Superior temporal gyrus (tissue), 1 donor: ENCODE data around the gene E4F1.
"Not testable (repeated sequence)": the region's sequence is repeated elsewhere in the genome, so short reads cannot be mapped to it uniquely, and the experiment has no call there.

Source experiments
- DNase-seq: peaks from one replicate; pipeline ENCODE4 v3.0.0-alpha.2; 2016; ENCODE audit errors: extremely low spot score

Gene E4F1

DNA sequence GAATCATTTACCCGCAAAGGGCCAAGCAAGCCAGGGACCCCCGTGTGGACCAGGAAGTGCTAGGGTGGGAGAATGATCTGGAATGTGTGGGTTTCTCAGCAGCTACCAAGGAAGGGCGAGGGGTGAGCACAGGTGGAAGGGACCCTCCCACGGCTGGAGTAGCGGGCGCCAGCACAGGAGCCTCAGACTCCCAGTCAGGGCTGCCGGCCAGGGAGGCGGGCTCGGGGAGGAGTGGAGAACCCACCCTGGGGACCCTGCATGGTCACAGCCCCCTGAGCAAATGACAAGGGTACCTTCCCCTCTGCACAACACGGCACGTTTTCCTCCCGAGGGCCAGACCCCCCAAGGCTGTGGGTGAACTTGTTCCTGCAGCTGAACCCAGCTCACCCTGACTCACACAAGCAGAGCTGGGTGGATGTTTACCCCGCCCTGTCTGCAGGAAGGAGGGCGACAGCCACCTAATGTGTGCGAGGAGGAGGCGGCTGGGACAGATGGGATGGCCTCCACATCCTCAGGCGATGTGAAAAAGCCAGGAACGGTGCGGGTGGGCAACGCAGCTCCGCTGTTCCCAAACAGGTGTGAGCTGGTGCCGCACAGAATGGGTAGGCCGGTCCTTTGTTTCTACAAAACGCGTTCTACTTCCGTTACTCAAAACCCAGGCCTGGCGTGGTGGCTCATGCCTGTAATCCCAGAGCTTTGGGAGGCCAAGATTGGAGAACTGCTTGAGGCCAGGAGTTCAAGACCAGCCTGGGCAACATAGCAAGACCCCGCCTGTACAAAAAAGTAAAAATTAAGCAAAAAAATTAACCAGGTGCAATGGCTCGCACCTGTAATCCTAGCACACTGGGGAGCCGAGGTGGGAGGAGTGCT, 21.8 kb downstream of the E4F1 start:
- no peak for DNase-seq

GRCh38 chr16:2246301-2246885, 23.0 kb downstream of the E4F1 start:
- DNase-seq = no peak

- DNase-seq = no peak
These were observed 27.4 kb downstream of the E4F1 start for GRCh38 chr16:2250652-2251295.

DNA sequence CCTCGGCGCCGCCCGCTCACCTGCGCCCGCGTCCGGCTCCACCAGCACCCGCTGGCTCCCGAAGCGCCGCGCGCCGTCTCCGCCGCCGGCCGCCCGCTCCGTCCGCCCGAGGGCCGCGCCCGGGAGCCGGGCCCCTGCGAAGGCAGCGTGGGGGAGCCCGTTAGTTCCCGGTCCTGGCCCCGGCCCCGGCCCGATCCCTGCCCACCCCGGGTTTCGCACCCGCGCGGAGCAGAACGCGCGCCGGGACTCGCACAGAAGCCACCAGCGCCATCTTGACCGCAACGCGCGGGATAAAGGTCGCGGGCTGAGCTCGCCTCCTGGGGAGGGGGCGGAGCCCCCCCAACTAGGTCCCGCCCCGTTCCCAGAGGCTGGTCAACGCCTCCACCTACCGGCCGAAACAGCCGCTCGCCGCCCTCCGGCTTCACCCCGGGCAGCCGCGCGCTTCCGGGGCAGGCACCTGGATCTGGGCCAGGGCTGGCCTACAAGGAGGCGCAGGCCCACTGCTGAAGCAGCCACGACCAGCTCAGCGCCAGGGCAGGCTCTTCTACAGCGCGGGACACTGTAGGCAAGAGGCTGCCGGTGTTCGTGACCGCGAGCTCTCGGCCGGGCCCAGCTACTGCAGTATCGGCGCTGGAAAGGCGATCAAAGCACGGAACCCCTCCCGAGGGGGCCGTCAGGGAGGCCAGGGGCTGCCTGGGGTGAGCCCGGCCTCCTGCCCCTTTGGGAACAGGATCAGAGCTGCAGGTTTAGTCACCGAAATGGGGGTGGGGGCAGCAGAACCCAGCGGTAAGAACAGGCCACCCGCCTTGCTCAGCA, 28.1 kb downstream of the E4F1 start, which contains the start of gene ECI1:
ECI1 (minus strand) TSS at position 292 of the 816 bp plus-strand sequence; CDS start at position 271, 21 bp downstream.
- DNase-seq = peak; percentile 90

DNA sequence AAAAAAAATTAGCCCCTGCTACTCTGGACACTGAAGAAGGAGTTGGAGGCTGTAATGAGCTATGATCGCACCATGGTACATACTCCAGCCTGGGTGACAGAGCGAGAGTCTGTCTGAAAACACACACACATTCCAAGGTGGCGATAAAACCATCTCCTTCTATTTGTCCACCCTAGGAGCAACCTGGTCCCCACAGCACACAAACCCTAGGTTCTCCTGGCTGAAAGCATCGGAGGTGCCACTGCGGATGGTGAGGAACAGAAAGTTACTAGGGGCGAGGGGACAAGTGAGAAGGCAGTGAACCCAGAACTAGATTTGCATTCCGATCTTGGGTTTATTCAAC, 29.4 kb downstream of the E4F1 start:
- no peak for DNase-seq

DNA sequence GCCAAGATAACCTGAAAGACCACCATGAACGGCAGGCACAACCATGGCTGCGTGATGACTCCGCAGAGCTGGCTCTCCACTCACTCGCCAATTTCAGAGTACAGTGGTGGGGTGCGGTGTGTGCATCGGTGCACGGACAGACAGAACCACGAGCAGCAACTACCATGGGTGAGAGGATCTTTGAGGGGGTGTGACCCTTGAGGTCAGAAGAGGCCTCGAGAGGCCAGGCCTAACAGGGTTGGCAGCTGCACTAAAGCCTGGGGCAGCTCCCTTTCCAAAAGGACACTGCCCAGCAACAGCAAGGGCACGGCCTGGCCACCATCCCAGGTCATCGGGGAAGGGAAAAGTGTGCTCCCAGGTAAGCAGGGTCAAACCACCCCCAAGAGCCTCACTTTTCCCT, 29.9 kb downstream of the E4F1 start:
- no peak for DNase-seq

DNA sequence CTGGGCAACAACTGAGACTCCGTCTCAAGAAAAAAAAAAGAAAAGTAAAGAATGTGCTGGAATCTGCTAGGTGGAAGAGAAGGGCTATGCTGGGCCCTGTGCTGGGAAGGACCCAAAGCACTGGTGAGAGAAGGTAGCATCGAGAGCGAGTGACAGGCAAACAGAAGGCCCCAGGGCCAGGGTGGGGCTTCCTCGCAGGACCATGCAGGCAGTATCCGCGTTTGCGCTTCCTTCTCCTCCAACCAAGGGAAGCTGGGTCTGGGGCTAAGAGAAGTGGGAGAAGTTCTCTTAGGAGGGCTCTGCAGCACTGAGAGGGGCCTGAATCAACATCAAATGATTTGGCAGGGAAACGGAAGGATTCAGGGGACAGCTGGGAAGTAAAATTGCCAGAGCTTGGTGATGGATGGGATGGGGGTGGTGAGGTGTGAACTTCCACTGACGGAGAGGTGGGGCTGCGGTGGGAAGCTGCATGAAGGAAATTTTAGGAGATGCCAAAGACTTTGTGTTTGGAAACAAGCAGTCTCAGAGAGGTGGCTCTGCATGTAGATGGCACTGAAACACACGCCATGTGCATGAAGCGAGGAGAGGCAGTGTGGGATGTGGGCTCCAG, 33.2 kb downstream of the E4F1 start:
- no peak for DNase-seq

GRCh38 chr16:2257726-2258125, 34.3 kb downstream of the E4F1 start:
- DNase-seq = no peak

GRCh38 chr16:2258530-2258929, 35.1 kb downstream of the E4F1 start:
- not testable (repeated sequence) for DNase-seq

DNA sequence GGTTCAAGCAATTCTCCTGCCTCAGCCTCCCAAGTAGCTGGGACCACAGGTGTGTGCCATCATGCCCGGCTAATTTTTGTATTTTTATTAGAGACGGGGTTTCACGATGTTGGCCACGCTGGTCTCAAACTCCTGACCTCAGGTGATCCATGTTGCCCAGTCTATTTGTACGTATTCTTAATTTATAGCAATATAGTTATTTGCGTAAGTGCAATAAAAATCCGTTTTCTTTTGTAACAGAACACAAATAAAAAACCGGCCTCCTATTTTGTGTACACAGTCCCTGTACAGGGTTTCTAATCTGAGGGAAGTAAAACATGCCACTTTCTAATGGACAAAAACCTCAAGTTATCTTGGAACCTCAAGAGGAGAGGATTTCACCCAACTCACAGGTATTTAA, 36.9 kb downstream of the E4F1 start:
- no peak for DNase-seq

DNA sequence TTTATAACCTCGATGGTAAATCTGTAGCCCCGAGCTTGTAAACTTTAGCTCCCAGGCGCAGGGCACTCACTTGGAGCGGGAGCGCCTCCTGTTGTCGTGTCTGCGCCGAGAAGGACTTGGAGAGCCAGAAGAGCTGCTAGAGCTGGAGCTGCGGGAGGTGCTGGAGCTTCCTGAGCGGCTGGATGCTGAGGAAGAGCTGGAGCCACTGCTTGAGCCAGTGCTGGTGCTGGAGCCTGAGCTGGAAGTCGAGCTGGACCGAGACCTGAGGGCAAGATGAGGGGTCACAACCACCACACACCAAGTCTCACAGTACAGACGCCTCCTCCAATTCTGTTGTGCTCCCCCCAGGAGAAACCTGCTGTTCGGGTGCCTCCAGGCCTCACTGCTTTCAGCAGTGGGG, 39.6 kb downstream of the E4F1 start:
- DNase-seq = not testable (repeated sequence)

GRCh38 chr16:2266887-2267286, 43.5 kb downstream of the E4F1 start:
- DNase-seq = not testable (repeated sequence)

DNA sequence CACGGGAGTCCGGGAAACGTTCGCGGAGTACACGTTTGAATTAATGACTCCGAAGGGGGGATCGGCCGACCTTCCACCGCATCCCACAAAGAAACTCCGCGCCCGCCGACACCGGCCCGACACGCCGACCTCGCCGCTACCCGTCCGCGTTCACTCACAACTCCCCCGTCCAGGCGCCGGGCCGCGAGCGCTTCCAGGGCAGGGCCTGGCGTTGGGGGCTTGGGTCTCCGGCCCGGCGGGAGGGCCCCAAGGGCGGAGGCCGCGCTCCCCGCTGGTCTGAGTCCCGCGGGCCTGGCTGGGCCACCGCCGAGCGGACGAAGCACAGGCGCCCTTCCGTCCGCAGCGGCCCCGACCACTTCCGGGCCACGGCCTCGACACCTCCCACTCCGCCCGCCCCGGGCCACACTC, 44.1 kb downstream of the E4F1 start:
- DNase-seq = not testable (repeated sequence)

DNA sequence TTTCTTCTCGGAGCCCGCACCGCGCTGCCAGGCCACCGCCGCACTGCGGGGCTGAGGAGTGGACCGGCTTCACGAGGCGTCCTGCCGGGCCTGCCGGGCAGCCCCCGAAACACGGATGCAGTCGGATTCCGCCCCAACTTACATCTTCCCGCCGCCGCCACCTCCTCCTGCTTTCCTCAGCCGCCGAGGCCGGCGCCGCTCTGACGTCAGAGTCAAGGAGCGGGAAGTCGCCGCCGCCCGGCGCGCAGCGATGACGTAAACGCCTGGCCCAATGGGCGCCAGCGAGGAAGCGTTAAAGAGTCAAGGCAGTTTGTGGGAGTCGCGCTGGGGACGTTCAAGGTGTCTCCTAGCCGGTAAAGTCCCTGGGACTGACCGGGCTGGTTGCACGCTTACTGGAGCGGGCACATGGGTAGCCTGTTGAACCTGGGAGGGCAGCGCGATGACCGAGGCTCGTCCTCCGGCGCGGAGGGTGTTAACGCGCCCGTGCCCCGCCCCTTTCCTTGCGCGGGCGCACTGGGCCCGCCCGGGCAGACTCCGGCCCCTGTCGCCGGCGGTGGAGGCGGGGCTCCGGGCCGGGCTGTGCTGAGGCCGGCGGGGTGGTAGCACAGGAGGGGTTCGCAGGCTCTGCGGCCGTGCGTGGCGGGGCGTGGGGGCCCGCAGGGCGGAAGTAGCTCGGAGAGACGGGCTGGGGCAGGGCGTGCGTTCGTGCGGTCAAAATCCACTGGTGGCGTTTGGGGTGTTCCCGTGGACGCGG, 44.7 kb downstream of the E4F1 start, which contains the start of gene RNPS1:
RNPS1 (minus strand) TSS at position 214 of the 754 bp plus-strand sequence. CDS start 3,483 bp downstream, outside the sequence.
- peak; percentile 97 for DNase-seq

- no peak for DNase-seq
These were observed 46.7 kb downstream of the E4F1 start for GRCh38 chr16:2270070-2270462.

DNA sequence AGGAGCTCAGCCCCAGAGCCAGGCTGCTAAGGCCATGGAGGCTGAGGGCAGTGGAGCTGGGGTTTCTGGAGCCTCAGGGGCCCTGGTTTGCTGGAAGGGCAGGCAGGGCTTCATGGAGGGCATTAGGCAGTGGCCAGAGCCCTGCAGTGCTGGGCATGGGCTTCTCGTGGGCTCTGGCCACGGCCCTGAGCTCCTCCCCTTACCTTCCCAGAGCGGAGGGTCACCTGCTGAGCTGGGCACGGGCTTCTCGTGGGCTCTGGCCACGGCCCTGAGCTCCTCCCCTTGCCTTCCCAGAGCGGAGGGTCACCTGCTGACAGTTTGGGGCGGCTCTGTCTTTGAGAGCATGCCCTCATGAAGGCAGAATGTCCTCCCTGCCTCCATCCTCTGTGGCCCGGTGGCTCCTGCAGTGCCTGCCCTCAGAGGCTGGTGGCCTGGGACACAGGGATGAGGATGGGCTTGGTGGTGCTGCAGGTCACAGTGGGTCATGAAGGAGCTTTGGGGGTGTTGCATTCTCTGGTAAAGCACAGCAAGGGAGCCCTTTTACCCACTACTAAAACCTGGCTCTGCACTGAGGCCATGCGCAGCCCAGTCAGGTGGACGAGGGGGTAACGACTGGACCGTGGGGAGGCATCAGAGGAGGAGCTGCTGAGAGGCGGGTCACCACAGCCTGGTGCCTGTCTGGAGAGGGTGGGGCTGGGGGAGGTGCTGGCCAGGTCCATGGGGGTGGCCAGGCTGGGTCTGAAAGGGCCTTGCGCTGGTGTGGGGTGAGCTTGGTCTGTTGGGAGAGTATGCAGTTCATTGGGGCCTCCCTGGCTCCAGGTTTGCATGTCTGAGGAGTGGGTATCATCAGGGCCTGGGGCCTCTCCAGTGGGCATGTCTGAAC, 47.4 kb downstream of the E4F1 start:
- no peak for DNase-seq

GRCh38 chr16:2271848-2272461, 48.6 kb downstream of the E4F1 start:
- no peak for DNase-seq

- no peak for DNase-seq
These were observed 50.1 kb downstream of the E4F1 start for GRCh38 chr16:2273484-2273883.

- DNase-seq = no peak
These were observed 50.5 kb downstream of the E4F1 start for GRCh38 chr16:2273931-2274330.
